Fibroblast of lung (primary cell): ENCODE results near the gene CCL11.

ENCODE experiments used
- EZH2 ChIP-seq: IDR thresholded peaks from 2 replicates; pipeline ENCODE4 v1.5.1; 2012; ENCODE audit warnings: low read length, control low read depth, mild to moderate bottlenecking; ENCODE audit errors: missing control alignments
- TF ChIP-seq, protein P1 (sequence below), 2 donors: IDR thresholded peaks in 1 of 2; conservative IDR thresholded peaks in 1 of 2; 1 replicate in 1 of 2; 2 replicates in 1 of 2; pipeline ENCODE4 v1.5.1; 2011 to 2012; ENCODE audit warnings: low read length in 2 of 2, control low read depth in 1 of 2, inconsistent platforms in 1 of 2, low read depth in 1 of 2, mild to moderate bottlenecking in 1 of 2

DNA sequence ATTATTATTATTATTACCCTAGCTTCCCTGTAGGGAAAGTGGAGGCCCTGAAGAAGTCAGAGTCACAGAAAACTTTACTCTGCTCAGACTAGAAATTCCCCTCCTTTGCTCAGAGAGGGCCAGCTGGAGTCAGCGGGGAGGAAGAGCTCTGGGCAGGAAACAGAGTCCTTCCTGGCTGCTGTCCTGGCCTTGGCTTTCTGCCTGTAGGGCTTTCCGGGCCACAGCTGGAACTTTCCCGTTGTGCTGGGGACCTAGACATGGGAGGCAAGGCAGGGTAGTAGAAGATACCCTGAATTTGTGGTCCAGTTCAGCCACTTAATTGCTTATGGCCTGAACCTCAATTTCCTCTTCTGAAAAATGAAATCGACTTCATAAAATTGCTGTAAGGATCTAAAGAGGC is 44.5 kb upstream of the CCL11 start:
- TF ChIP-seq, protein P1, sequence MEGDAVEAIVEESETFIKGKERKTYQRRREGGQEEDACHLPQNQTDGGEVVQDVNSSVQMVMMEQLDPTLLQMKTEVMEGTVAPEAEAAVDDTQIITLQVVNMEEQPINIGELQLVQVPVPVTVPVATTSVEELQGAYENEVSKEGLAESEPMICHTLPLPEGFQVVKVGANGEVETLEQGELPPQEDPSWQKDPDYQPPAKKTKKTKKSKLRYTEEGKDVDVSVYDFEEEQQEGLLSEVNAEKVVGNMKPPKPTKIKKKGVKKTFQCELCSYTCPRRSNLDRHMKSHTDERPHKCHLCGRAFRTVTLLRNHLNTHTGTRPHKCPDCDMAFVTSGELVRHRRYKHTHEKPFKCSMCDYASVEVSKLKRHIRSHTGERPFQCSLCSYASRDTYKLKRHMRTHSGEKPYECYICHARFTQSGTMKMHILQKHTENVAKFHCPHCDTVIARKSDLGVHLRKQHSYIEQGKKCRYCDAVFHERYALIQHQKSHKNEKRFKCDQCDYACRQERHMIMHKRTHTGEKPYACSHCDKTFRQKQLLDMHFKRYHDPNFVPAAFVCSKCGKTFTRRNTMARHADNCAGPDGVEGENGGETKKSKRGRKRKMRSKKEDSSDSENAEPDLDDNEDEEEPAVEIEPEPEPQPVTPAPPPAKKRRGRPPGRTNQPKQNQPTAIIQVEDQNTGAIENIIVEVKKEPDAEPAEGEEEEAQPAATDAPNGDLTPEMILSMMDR (conservative IDR thresholded peaks at IDR 0.05 in 1 of 2, IDR thresholded peaks at IDR 0.05 in 1 of 2; ENCODE audit: low read depth in 1 of 2, low read length in 2 of 2) = no peak
- TF ChIP-seq EZH2 = no peak
